Measurements from ENCODE around the gene MUC6. TPM values are rescaled to one million over a fixed set of nuclear protein-coding genes. Genes with fewer than 3 reads are reported as not detected.

MUC6 gene
- total RNA-seq, 1 donor from 2014 or later = not detected

DNA sequence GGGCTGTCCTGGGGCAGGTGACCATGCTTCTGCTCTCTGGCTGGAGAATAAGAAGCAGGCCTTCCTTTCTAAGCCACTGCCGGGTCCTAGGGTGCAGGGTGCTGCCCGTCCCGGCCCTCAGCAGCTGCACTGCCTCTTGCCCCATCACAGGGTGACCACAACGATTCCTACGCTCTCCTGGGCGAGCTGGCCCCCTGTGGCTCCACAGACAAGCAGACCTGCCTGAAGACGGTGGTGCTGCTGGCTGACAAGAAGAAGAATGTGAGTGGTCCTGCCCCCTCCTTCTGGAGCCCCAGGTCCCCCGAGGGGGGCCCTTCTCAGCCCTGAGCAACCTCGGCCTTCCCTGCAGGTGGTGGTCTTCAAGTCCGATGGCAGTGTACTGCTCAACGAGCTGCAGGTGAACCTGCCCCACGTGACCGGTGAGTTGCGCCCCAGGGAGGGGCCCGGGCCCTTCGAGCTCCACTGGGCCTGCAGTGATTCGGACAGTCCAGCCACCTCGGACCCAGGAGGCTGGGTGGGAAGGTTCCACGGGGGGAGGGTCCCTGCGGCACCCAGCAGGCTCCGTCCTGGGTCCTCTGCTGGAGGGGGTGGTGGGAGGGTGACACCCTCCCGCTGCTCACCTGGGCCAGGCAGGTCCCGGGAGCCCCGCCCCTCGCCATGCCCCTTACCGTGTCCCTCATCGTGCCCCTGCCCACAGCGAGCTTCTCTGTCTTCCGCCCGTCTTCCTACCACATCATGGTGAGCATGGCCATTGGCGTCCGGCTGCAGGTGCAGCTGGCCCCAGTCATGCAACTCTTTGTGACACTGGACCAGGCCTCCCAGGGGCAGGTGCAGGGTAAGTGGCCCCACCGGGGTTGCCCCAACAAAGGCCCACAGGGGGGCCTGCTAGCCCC lies 46.5 kb upstream of the MUC6 start:
- no peak overlapping the region for H3K27ac ChIP-seq
- H3K27me3 ChIP-seq = no peaks in the 10 kb centered on the region
- H3K9me3 ChIP-seq = no peaks in the 10 kb centered on the region
- no peaks in the 10 kb centered on the region for H3K36me3 ChIP-seq
- intact Hi-C loops (cut with DNase I) = no loop called here
- no peak for TF ChIP-seq CTCF (IDR thresholded peaks at IDR 0.05)
- no peaks in the 10 kb centered on the region for H3K4me1 ChIP-seq
- no peak for ATAC-seq
- peak; percentile 58 for DNase-seq
- no peak overlapping the region for H3K4me3 ChIP-seq

DNA sequence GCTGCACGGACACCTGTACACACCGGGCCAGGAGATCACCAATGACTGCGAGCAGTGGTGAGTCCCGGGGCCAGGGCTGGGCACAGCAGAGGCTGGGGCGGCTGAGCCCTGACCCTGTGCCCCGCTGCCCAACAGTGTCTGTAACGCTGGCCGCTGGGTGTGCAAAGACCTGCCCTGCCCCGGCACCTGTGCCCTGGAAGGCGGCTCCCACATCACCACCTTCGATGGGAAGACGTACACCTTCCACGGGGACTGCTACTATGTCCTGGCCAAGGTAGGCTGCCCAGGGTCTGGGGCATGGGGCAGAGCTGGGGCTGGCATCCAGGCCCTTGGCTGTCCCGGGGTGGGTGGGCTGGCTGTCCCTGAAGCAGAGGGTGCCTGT lies 45.8 kb upstream of the MUC6 start:
- no peaks in the 10 kb centered on the region for H3K9me3 ChIP-seq
- intact Hi-C loops (cut with DNase I) = no loop called here
- peak; percentile 53 for DNase-seq
- H3K4me1 ChIP-seq = no peaks in the 10 kb centered on the region
- H3K36me3 ChIP-seq = no peaks in the 10 kb centered on the region
- H3K27ac ChIP-seq = no peak overlapping the region
- no peaks in the 10 kb centered on the region for H3K27me3 ChIP-seq
- H3K4me3 ChIP-seq = no peak overlapping the region
- ATAC-seq = no peak
- no peak for TF ChIP-seq CTCF (IDR thresholded peaks at IDR 0.05)

- no peak overlapping the region for H3K4me3 ChIP-seq
- H3K27ac ChIP-seq = no peak overlapping the region
- DNase-seq = peak; percentile 58
These were observed 45.2 kb upstream of the MUC6 start for GRCh38 chr11:1081601-1082311.

DNA sequence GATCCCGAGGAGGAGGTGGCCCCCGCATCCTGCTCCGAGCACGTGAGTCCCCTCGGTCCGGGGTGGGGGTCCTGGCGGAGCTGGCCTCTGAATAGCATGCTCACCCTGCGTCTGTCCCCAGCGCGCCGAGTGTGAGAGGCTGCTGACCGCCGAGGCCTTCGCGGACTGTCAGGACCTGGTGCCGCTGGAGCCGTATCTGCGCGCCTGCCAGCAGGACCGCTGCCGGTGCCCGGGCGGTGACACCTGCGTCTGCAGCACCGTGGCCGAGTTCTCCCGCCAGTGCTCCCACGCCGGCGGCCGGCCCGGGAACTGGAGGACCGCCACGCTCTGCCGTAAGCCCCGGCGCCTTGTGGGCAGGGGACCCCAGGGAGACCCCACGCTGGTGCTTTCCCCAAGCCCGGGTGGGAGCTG lies 41.7 kb upstream of the MUC6 start:
- ATAC-seq (no peak), DNase-seq (peak; percentile 58)
- Histone ChIP-seq H3K4me1 (peaks cover 8% of the 10 kb centered on the region), H3K36me3 (no peaks in the 10 kb centered on the region), H3K27ac (no peak overlapping the region), H3K9me3 (no peaks in the 10 kb centered on the region), H3K27me3 (no peaks in the 10 kb centered on the region), H3K4me3 (no peak overlapping the region)
- intact Hi-C loops (cut with DNase I) = no loop called here
- TF ChIP-seq CTCF (IDR thresholded peaks at IDR 0.05) = no peak

More at GRCh38 chr11:1081601-1082311, 45.2 kb upstream of the MUC6 start:
- no peak for ATAC-seq
- intact Hi-C loops (cut with DNase I) = no loop called here
- no peak for TF ChIP-seq CTCF (IDR thresholded peaks at IDR 0.05)
- no peaks in the 10 kb centered on the region for H3K4me1 ChIP-seq
- no peaks in the 10 kb centered on the region for H3K27me3 ChIP-seq
- no peaks in the 10 kb centered on the region for H3K9me3 ChIP-seq
- no peaks in the 10 kb centered on the region for H3K36me3 ChIP-seq

- no peak for ATAC-seq
- Histone ChIP-seq H3K9me3 (no peaks in the 10 kb centered on the region), H3K4me1 (peaks cover 14% of the 10 kb centered on the region), H3K4me3 (no peak overlapping the region), H3K36me3 (no peaks in the 10 kb centered on the region), H3K27ac (no peak overlapping the region), H3K27me3 (no peaks in the 10 kb centered on the region)
- DNase-seq = peak; percentile 53
- TF ChIP-seq CTCF (IDR thresholded peaks at IDR 0.05) = no peak
- intact Hi-C loops (cut with DNase I) = no loop called here
These were observed 41.0 kb upstream of the MUC6 start for GRCh38 chr11:1077417-1078119.
